Activated CD8-positive, alpha-beta T cell treated with anti-CD3 and anti-CD28 coated beads for 36 hours (primary cell): Measurements from ENCODE around the gene LRFN5. TPM values are rescaled to one million over a fixed set of nuclear protein-coding genes. Genes with fewer than 3 reads are reported as not detected.

Experiments used
- ATAC-seq: fragments of 200-7000 bp; cut with Tn5 transposase; one replicate; pipeline ENCODE4 v1.10.0; 2021; ENCODE audit warnings: mild to moderate bottlenecking, moderate library complexity
- CTCF ChIA-PET: fragments of 350-600 bp; sonication (Branson Sonifier 250); formaldehyde crosslinking; loops from one replicate; lab custom pipeline; 2021; ENCODE audit warnings: antibody characterized with exemption; lab: Charles Lee
- POLR2A ChIA-PET: fragments of 350-600 bp; sonication (Branson Sonifier 250); formaldehyde crosslinking; loops from one replicate; lab custom pipeline; 2021; ENCODE audit warnings: antibody characterized with exemption; lab: Charles Lee
- DNase-seq: peaks from one replicate; pipeline ENCODE4 v3.0.0-alpha.2; 2020
- H3K27ac Mint-ChIP-seq: one replicate; pipeline ENCODE4 v1.8.0; 2021; ENCODE audit warnings: mild to moderate bottlenecking, mixed read lengths
- H3K27me3 Mint-ChIP-seq: one replicate; pipeline ENCODE4 v1.8.0; 2021; ENCODE audit warnings: mixed read lengths
- H3K36me3 Mint-ChIP-seq: one replicate; pipeline ENCODE4 v1.8.0; 2021; ENCODE audit warnings: low read depth, mixed read lengths
- H3K4me1 Mint-ChIP-seq: one replicate; pipeline ENCODE4 v1.8.0; 2021; ENCODE audit warnings: low read depth, mixed read lengths
- H3K4me3 Mint-ChIP-seq: one replicate; pipeline ENCODE4 v1.8.0; 2021; ENCODE audit warnings: mild to moderate bottlenecking, moderate library complexity, mixed read lengths
- H3K9me3 Mint-ChIP-seq: one replicate; pipeline ENCODE4 v1.8.0; 2021; ENCODE audit warnings: mixed read lengths
- CTCF ChIP-seq: fragments of 200-600 bp; IDR thresholded peaks from one replicate; pipeline ENCODE4 v1.8.0; 2022; ENCODE audit warnings: antibody characterized with exemption, mild to moderate bottlenecking
- intact Hi-C: fragments of 100-400 bp; cut with micrococcal nuclease; formaldehyde crosslinking; loops from one replicate; pipeline ENCODE4 v1.10.0; 2022
- total RNA-seq, 2 experiments: library from RNA; stranded (reverse); gene quantifications; one replicate each; pipeline ENCODE4 v1.2.3, GENCODE V29; 2021

The LRFN5 gene
- total RNA-seq, 2 experiments from 2014 or later: not detected

GRCh38 chr14:41810362-41810761 is 203.7 kb downstream of the LRFN5 start:
- ChIA-PET POLR2A (no interaction called here), CTCF (no interaction called here)
- no peaks in the 10 kb centered on the region for H3K9me3 Mint-ChIP-seq
- no peak for TF ChIP-seq CTCF
- H3K4me1 Mint-ChIP-seq: no peaks in the 10 kb centered on the region
- DNase-seq: no peak
- no peak for ATAC-seq
- intact Hi-C loops: no loop called here
- H3K4me3 Mint-ChIP-seq: no peak overlapping the region
- H3K27ac Mint-ChIP-seq: no peak overlapping the region
- no peaks in the 10 kb centered on the region for H3K27me3 Mint-ChIP-seq
- H3K36me3 Mint-ChIP-seq: no peaks in the 10 kb centered on the region

GRCh38 chr14:41817626-41818025 is 210.9 kb downstream of the LRFN5 start:
- Mint-ChIP-seq H3K4me3 (no peak overlapping the region), H3K27me3 (no peaks in the 10 kb centered on the region), H3K9me3 (no peaks in the 10 kb centered on the region), H3K36me3 (no peaks in the 10 kb centered on the region), H3K27ac (no peak overlapping the region), H3K4me1 (no peaks in the 10 kb centered on the region)
- intact Hi-C loops: no loop called here
- no peak for TF ChIP-seq CTCF
- ATAC-seq (no peak), DNase-seq (no peak)
- POLR2A ChIA-PET: no interaction called here
- CTCF ChIA-PET: no interaction called here

- no peak for DNase-seq
- H3K27ac Mint-ChIP-seq: no peak overlapping the region
- H3K36me3 Mint-ChIP-seq: no peaks in the 10 kb centered on the region
- peaks cover 4% of the 10 kb centered on the region for H3K9me3 Mint-ChIP-seq
- H3K4me1 Mint-ChIP-seq: no peaks in the 10 kb centered on the region
- no peak for ATAC-seq
- POLR2A ChIA-PET: no interaction called here
- H3K27me3 Mint-ChIP-seq: no peaks in the 10 kb centered on the region
- intact Hi-C loops: no loop called here
- CTCF ChIA-PET: interaction anchor here (1.0 kb wide), 1 partner anchor 15 kb away, joined by 3 read pairs; no protein-coding TSS in a partner anchor
- no peak overlapping the region for H3K4me3 Mint-ChIP-seq
- peak; percentile 22 for TF ChIP-seq CTCF
These were observed 217.8 kb downstream of the LRFN5 start for GRCh38 chr14:41824441-41824840.

GRCh38 chr14:41825622-41826021 is 218.9 kb downstream of the LRFN5 start:
- H3K27me3 Mint-ChIP-seq: no peaks in the 10 kb centered on the region
- peaks cover 4% of the 10 kb centered on the region for H3K9me3 Mint-ChIP-seq
- ChIA-PET CTCF (interaction anchor here (0.6 kb wide), 1 partner anchor 218 kb away, joined by 3 read pairs; no protein-coding TSS in a partner anchor), POLR2A (no interaction called here)
- no peak overlapping the region for H3K4me3 Mint-ChIP-seq
- no peak overlapping the region for H3K27ac Mint-ChIP-seq
- H3K36me3 Mint-ChIP-seq: no peaks in the 10 kb centered on the region
- ATAC-seq (no peak), DNase-seq (no peak)
- no peak for TF ChIP-seq CTCF
- intact Hi-C loops: no loop called here
- no peaks in the 10 kb centered on the region for H3K4me1 Mint-ChIP-seq

- Mint-ChIP-seq H3K27ac (no peak overlapping the region), H3K4me1 (no peaks in the 10 kb centered on the region), H3K4me3 (no peak overlapping the region), H3K9me3 (peaks cover under 1% of the 10 kb centered on the region), H3K27me3 (no peaks in the 10 kb centered on the region), H3K36me3 (no peaks in the 10 kb centered on the region)
- intact Hi-C loops: no loop called here
- ChIA-PET POLR2A (no interaction called here), CTCF (no interaction called here)
- TF ChIP-seq CTCF: no peak
- ATAC-seq (no peak), DNase-seq (no peak)
These were observed 224.2 kb downstream of the LRFN5 start for GRCh38 chr14:41830714-41831406.
